HG03097 (cell line): ENCODE measurements around the gene PDZD4.

Experiments used
- ATAC-seq: cut with Tn5 transposase; IDR thresholded peaks from one replicate; pipeline ENCODE4 v1.9.1; 2021; ENCODE audit not compliant: unreplicated experiment, low FRiP score

PDZD4 gene

DNA sequence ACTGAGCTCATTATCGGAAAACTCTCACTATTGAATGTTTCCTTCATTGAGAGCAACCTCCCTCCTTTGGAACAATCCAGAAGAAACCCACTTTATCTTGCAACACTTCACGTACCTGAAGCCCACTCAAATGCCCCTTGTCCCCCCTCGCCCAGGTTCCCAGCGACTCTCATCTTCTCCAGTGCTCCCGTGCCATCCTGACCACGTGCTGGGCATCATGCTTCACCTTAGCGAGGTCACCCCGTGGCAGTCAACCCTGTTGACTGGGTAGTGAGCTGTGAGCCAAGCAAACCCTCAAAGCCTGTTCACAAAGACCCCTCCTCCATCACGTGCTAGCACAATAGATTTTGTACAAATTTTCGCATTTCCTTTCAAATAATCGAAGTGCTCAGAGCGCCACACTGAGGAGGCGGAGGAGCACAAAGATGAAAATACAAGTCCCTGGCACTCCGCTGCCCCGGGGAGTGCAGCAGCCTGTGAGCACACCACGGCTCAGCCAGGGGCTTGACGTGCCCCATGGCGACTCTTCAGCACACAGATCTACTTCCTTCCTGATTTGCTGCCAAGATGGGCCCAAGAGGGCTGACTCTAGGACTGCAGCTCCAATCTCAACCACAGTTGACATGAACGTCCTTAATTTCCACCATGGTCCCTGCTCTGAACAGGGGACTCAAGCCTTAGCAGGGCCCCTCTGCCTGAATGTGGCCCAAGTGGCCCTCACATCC, 15.6 kb downstream of the PDZD4 start:
- ATAC-seq = no peak

DNA sequence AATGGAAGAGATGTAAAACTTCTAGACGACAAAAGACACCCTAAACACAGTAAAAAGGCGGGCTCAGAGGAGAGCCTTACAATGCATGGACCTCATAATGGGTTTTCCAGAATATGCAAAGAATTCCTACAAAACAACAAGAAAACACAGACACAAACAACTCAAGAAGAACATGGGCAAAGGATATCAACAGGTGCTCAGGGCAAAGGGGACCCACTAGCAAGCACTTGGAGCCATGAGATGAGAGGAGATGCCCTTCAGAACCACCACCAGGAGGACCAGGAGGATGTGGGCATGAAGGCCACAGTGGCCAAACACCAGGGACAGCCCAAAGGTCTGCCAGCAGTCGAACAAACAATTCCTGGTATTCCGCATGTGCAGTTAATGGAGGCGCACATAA, 17.2 kb downstream of the PDZD4 start:
- ATAC-seq = no peak

DNA sequence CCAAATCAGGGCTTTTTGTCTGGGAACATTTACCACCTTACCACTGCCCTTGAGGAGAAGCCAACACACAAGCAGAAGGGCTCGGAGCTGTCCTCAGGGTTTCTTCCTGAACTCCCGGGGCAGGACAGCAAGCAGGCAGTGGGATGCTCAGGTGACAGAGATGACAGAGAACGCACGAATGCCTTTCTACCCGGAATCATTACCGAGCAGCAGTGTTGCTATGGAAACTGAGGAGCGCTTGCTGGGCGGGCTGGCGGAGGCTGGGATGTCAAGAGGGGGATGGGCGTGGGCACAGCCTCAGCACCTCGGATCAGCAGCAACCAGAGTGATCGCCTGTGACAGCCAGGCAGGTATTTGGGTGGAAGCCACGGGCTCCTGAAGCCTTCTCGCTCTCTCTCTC, 18.1 kb downstream of the PDZD4 start:
- no peak for ATAC-seq

DNA sequence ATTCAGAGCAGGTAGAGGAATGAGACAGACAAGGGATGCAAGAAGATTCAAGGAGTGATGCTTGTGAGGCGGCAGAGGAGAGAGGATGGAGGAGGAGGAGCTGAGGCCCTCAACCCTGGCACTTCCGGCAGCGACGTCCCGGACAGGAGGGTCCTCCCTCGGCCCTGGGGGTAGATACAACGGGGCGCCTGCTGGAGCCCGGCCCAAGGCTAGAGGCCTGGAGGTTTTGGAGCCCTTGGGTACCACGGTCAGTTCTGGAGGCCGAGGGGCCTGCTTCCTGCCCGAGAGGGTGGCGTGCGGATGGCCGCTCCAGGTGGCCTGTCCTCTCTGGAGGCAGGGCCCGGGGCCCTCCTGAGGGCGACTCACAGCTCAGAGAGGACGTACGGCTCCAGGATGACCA, 22.4 kb downstream of the PDZD4 start:
- ATAC-seq = no peak

DNA sequence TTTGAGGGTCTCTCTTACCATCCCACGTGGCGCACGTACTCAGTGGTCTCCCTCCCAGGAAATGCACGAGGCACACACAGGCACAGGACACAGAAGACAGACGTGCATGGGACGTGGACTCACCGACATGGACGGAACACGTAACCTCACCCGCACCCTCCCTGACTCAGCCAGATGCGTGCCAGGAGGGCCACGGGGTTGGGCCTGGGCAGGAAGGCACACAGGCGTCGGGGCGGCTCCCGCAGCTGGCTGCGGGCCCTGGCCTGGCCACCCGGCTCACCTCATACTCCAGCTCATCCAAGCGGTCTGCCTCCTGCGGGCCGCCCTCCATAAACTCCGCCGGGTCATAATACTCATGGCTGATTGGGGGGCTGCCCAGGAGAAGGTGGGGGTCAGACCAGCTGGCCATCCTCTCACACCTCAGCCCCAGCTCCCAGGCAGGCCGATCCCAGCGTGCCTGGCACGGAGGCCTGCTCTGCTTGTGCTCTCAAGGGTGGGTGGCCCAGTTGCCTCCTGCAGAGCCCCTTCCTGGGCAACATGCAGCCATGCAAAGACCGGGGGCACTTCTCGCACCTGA, 23.3 kb downstream of the PDZD4 start:
- ATAC-seq = no peak

DNA sequence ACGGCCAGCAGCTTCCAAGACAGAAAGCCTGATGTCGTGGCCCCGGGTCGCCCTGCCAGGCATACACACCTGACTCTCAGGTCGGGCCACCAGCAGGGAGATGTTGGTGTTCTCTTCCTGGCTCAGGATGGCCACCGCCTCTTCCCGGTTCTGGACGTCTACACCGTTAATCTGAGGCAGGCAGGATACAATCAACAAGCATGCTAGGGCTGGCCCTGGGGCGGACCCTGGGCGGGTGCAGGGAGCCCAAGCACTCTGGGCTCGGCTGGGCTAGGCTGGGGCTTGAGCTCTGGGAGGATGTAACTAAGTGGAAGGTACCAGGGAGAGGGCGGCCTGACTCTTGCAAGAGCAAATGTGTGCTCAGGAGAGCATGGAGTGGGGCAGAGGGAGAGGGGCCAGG, 24.9 kb downstream of the PDZD4 start:
- no peak for ATAC-seq

DNA sequence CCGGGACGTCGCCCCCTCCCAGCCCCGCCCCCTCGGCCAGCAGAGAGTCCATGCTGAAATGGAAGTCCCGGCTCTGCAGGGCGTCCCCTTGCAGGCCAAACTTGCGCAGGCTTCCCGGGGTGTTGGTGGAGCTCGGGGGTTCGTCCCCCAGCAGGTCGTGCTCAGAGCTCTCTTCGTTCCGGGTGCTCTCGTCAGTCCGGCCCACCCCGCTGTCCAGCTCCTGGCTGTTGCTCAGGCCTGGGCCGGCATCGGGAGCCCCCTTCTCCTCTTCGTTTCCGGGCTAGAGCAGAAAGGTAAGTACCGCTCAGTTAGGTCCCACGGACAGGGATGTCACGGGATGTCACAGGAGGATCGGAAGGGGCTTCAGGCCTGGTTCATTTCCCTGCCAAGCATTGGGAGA, 25.7 kb downstream of the PDZD4 start:
- no peak for ATAC-seq

DNA sequence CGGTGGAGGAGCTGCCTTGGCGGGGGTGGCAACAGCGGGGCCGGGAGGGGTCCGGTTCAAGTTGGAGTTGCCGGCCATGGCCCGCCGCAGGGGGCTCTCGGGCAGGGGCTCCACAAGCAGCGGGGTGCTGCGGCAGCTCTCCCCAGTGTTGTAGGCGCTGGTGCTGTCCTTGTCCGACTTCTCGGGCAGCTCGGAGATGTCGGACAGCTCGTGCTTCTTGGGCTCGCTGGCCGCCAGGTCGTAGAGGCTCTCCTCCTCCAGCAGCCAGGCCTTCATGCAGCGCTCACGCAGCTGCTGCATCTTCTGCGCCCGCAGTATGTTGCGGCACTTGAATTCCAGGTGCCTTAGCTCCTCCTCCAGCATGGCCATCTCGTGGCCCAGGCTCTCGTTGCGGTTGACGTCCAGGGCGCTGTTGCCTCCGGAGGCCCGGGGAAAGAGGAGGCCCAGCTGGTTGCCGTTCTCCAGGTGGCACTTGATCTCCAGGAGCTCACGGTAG, 26.2 kb downstream of the PDZD4 start:
- no peak for ATAC-seq

DNA sequence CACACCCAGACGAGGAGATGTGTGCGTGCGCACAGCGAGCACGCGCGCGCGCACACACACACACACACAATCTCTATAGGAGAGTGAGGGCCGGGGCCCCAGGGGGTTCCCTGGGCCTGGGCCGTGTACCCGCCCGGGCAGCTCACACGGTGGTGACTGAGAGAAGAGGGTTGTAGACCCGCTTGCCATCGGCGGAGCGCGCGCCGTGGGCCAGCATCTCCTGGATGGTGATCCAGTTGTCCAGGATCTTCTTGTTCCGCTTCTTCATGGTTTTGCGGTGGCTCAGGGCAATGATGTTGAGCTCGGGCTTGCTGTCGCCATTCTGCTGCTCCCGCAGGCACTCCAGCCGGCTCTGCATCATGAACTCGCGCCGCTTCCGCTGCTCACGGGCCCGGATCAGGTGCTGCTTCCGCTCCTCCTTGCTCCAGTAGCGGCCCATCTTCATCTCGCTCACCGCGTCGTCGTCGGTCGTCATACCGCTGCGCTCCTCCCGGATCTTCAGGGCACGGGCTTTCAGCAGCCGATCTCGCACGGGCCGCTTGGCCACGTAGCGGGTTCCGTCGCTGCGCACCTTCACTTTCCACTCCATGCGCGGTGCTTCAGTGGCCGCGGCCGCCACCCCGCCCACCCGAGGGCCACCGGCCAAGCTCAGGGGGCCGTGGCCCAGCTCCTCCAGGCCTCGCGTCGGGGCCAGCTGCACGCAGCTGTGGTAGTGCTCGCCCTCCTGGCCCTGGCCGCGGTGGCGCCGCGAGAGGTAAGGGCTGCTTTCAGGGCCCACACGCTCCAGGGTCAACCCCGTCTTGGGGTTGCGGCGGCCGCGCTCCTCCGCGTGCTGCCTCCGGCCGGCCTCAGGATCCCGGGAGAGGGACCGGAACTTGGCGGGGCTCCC, 26.9 kb downstream of the PDZD4 start:
- ATAC-seq = no peak

DNA sequence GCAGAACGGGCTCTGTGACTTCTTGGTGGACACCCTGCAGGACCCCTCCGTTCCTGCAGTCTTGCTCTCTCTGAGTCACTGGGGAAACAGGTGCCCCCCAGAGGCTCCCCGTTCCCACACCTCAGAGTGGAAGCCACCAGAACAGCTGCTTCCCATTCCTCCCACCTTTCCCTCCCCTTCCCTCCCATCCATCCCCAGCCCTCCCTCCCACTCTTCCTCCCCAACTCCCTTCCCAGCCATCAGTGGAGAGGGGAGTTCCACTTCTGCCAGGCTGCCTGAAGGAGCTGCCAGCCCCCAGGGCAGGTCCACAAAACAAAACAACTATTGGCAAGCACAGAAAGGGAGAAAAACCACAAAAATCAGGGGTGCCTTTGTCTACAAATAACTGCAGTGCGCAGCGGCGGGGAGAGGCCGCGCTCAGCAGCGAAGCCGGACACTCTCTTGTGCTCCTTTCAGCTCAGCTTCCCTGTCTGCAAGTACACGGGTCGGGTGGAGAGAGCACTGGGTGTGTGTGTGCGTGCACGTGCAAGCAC, 27.8 kb downstream of the PDZD4 start:
- no peak for ATAC-seq

DNA sequence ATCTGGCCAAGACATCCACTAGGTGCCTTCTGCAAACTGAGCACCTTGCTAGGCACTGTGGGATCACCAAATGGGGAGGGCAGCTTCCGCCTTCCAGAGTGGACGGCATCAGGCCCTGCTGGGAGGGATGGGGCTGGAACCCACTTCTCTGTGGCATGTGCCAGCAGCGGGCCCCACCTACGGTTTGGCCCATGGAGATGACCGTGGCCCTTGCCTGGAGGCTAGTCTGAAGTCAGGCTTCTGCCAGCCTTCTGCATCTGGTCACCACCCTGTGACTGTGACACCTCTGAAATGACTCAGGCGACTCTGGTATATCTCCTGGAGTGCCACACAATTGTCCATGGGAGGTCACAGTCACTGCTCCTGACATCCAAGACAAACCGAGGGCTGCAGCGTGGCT, 28.7 kb downstream of the PDZD4 start:
- no peak for ATAC-seq

DNA sequence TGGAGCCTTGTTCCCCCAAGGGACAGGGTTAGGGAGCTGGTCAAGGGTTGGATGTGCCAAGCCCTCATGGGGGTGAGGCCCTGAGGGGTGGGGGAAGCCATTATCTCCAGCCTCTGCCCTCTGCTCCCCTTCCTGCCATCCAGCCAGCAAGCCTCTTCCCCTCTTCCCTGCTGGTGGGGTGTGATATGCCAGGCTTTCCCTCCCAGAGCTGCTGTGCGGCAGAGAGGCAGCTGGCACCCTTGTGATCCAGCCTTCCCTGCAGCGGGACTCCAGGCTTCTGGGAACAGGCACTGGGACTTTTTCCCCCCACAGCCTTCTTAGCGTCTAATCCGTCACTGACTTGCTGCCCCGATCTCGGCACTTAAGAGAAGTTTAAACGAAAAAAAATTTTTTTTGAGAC, 29.6 kb downstream of the PDZD4 start:
- no peak for ATAC-seq

DNA sequence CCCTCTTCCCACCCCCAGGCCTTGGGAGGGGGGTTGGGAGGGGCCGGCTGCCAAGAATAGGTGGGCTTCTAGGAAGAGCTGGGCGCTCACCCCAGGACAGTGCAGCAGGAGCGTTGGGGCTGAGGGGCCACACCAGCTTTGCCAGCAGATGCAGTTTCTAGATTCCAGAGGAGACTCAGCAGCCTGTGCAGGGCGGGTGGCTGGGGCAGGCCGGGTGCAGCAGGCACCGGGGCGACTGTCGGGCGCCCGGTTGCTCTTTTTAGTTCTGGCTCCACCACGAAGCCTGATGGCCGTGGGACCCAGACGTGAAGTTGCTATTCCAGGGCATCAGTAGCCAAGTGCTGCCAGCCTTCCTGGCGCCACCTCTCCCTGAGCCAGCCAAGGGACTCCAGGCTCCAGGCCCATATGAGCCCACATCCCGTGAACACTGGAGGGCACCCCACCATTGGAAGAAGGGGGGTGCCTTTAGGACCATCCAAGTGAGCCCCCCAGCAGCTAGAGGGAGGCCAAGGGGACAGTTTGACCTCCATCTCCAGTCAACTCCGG, 30.1 kb downstream of the PDZD4 start:
- ATAC-seq = no peak

DNA sequence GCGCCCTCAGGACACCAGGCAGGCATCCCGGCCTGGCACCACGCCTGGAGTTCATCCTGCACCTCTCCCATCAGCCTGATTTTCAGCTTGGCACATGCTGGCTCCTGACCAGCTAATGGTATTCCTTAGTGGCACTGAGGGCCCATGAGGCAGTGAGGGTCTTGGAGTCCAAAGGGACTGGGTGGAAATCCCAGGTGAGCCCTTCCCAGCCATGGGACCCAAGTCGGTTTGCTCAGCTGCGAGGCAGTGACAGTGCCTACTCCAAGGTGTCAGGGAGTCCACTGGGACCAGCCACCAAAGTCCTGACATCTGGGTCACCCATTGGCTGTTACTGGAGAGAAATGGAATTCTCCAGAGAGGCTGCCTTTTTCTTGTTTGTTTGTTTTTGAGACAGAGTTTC, 31.0 kb downstream of the PDZD4 start:
- no peak for ATAC-seq

DNA sequence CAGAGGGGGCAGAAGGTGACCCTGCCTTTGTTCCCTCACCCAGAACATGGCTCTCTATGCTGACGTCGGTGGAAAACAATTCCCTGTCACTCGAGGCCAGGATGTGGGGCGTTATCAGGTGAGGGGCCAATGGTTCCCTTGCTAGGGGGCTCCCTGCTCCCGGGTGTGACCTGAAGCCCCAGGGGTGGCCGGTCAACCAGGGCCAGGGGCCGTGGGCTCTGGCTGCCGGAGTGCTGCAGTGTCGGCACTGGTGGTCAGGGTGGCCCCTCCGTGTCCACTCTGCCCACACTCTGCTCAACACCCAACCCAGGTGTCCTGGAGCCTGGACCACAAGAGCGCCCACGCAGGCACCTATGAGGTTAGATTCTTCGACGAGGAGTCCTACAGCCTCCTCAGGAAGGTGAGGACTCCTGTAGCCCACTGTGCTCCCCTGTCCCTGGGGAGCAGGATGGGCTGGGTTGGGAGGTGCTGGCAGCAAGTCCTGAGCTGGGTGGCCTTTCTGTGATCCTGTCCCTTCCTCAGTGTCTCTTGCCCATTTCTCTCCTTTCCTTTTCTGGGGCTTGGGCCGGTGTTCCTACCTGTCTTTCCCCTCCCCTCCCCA, 32.8 kb downstream of the PDZD4 start:
- no peak for ATAC-seq

DNA sequence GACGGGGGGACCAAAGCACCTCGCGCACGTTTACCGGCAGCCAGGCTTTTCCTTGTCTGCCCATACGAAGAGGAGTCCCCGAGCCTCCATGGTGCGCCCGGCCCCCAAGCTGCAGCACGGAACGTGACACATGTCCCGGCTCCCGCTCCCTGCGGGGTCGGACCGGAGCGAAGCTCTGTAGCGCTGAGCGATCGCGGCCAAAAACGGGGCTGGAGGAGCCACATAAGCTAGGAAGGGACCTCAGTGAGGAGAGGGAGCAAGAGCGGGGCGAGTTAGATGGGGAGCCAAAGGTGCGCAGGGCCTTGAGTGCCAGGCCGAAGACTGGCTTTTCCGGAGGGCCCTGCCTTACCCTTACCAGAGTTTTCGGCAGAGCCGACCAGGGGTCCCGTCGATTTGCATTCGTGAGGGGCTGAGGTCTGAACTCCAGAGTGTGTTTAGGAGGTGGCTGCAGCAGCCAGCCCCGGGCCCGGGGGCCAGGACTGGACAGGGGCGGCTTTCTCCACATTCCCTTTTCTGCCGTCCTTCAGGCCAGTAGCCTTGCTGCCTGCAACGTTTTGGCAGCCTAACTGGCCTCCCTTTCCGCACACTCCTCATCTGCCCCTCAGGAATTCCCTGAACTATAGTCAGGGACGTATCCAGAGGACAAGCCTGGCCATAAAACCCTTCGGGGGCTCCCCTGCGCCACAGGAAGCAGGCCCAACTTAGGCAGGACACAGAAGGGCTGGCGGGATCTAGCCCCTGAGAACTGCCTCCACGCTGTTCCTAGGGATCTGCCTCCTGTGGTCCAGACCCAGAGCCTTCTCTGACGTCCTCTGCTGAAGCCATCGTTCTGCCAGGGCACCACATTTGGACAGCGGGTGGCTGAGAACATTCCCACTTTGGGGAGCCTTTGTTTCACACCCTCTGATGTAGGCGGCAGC, 35.2 kb downstream of the PDZD4 start:
- ATAC-seq = no peak

DNA sequence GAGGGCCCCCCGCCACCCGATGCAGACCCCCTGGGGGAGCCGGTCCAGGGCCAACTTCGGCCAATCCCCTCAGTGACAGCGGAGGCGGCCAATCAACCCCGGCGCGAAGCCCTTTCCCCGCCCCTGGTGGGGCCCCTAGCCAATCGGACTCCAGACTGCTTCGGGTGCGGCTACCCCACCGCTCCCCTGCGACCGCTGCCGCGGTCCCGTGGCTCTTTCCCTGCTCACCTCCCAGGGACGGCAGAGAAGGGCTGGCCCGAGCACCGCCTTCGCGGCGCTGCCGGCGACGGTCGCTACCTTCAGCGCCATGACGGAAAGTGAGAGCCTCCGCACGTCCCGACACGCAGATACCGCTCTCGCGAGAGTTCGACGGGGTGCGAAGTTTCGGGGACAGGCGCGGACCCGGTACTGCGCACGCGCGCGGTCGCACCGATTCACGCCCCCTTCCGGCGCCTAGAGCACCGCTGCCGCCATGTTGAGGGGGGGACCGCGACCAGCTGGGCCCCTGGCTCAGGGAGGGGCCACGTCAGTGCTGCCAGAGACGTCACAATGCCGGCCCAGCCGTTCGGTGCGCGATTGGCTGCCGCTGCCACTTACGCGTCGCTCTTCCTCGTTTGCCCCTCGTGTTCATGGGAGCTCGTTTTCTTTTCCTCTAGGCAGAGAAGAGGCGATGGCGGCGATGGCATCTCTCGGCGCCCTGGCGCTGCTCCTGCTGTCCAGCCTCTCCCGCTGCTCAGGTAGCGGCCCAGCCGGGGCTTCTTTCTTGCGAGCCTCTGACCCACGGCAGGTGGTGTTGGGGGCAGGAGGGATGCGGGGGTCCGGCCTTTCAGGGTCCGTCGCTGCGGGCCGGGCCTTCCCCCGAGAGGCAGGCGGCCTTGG, 36.1 kb downstream of the PDZD4 start, which contains the start of the genes IDH3G and SSR4:
TSS of gene IDH3G (minus strand) at position 358 of the 879 bp plus-strand sequence. CDS start at position 309, 49 bp downstream.
TSS of gene SSR4 (plus strand) at position 651 of the 879 bp plus-strand sequence. CDS start at position 671, 20 bp downstream.
- peak; percentile 82 for ATAC-seq

DNA sequence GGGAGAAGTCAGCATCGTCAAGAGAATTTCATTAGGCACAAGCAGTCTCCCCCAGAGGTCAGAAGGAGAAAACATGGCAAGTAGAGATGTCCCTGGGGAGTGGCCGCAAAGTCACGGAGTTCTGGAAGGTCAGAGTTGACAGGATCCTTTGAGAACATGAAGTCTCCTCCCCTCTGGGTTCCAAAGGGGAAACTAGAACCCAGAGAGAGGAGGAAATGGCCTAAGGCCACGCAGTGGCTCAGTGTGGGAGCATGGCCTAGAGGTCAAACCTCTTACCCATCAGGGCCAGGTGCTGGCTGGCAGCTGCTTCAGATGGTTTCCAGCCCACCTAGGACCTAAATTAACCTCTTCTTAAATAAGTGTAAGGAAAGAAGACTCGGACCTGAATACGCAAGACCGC, 37.1 kb downstream of the PDZD4 start:
- ATAC-seq = no peak
